Epidermal melanocyte (primary cell): ENCODE data around the gene P2RX3.

Experiments
- DNase-seq: peaks from one replicate; pipeline ENCODE4 v3.0.0; 2011; ENCODE audit warnings: low spot score; ENCODE audit not compliant: insufficient read length

P2RX3 gene

DNA sequence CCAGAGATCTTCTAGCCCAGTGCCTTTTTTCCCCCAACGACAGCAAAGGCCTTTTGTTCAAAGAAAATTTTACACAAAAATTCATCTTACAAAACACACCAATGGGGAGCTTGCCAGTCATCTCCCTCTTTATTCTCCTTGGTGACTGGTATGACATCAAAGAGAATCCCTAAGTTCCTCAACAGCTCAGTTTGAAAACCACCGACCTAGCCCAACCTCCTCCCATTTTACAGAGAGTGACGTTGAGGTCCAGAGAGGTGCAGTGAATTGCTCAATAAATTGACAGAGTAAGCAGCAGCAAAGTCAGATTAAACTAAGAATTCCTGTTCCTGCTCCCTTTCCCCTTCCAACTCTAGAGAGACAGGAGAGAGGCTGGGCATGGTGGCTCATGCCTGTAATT is 81.0 kb downstream of the P2RX3 start:
- DNase-seq, result no peak

DNA sequence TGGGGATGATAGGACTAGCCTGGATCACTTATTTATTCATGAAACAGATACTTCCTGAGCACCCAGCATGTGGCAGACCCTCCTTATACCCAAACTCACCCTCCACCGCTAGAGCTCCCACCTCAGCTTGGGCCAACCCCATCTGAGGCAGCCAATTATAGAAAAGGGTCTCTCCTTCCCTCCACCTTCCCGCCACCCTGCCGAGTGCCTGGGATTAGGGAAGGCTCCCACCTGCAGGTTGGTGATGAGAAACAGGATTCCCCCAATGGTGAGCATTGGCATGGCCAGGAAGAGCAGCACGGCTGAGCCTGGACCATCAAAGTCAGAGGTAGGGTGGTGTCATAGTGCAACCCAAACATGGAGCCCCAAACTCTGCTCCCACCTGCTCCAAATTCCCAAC is 82.9 kb downstream of the P2RX3 start:
- DNase-seq, result no peak

- no peak for DNase-seq
Measured at GRCh38 chr11:57421805-57422204, 83.7 kb downstream of the P2RX3 start.
